Lung (tissue), 12 donors: ENCODE measurements around the gene COL25A1. TPM values are rescaled to one million over a fixed set of nuclear protein-coding genes. Genes with fewer than 3 reads are reported as not detected.

Source experiments
- ATAC-seq: fragments of 200-7000 bp; cut with Tn5 transposase; one replicate; pipeline ENCODE4 v1.9.1; 2020; ENCODE audit warnings: moderate number of reproducible peaks; ENCODE audit not compliant: insufficient read depth, low FRiP score
- DNase-seq, 3 donors: peaks; one replicate each; pipeline ENCODE4 v3.0.0-alpha.2; 2013 to 2017
- H3K27ac ChIP-seq, 2 donors: one replicate each; pipeline ENCODE4 v1.5.1; 2013; ENCODE audit warnings: mild to moderate bottlenecking in 2 of 2, moderate library complexity in 2 of 2, control low read depth in 1 of 2, inconsistent platforms in 1 of 2, low read depth in 1 of 2, low read length in 1 of 2
- H3K27me3 ChIP-seq, 3 donors: one replicate each; pipeline ENCODE4 v1.5.1; 2013; ENCODE audit warnings: low read length in 2 of 3; ENCODE audit not compliant: control insufficient read depth in 3 of 3, insufficient read depth in 3 of 3
- H3K36me3 ChIP-seq, 4 donors: one replicate each; pipeline ENCODE4 v1.5.1; 2013; ENCODE audit warnings: low read length in 4 of 4, mild to moderate bottlenecking in 1 of 4, moderate library complexity in 1 of 4; ENCODE audit not compliant: control insufficient read depth in 4 of 4, insufficient read depth in 4 of 4
- H3K4me1 ChIP-seq, 5 donors: one replicate each; pipeline ENCODE4 v1.5.1; 2013; ENCODE audit warnings: low read length in 5 of 5, mild to moderate bottlenecking in 2 of 5, moderate library complexity in 1 of 5; ENCODE audit not compliant: control insufficient read depth in 5 of 5, insufficient read depth in 5 of 5
- H3K4me3 ChIP-seq: one replicate; pipeline ENCODE4 v1.5.1; 2013; ENCODE audit warnings: mild to moderate bottlenecking, control low read depth, moderate library complexity
- H3K9ac ChIP-seq, 2 donors: one replicate each; pipeline ENCODE4 v1.5.1; 2013; ENCODE audit warnings: low read length in 2 of 2, control low read depth in 1 of 2; ENCODE audit not compliant: insufficient read depth in 1 of 2
- H3K9me3 ChIP-seq, 4 donors: one replicate each; pipeline ENCODE4 v1.5.1; 2013; ENCODE audit warnings: low read length in 3 of 4, mild to moderate bottlenecking in 1 of 4, moderate library complexity in 1 of 4; ENCODE audit not compliant: control insufficient read depth in 4 of 4, insufficient read depth in 3 of 4
- WGBS, 2 donors: extraction: QIAGEN DNeasy Blood & Tissue Kit; methylation state at CpG; one replicate each; pipeline ENCODE4 v1.1.7; 2013; 5-methylcytosine and 5-hydroxymethylcytosine counted together
- polyA plus RNA-seq, 2 donors: library from polyadenylated mRNA; stranded (reverse); fragments of 200-250 nt; gene quantifications; one replicate each; pipeline ENCODE4 v1.2.1, GENCODE V29; 2013
- total RNA-seq, 2 donors: library from RNA; depleted of rRNA in 1 of 2; stranded (reverse); fragments of >200 nt in 1 of 2; gene quantifications; one replicate each; pipeline ENCODE4 v1.2.1, GENCODE V29; 2014 to 2021
- TF ChIP-seq, protein P1 (sequence below): IDR thresholded peaks from 2 replicates; pipeline ENCODE4 v1.5.1; 2012; ENCODE audit warnings: mild to moderate bottlenecking; ENCODE audit errors: control extremely low read depth, extremely low read depth
- donor health status: control.
- donor health status: control.
- donor health status: Bipolar disorder and iron deficiency.
- donor health status: healthy.
- donor health status: DM: yes; HTN: yes; CAD: no.

The COL25A1 gene
- total and polyA plus RNA-seq, 4 donors, result 0.06 to 3.5 (median 1.8) TPM

DNA sequence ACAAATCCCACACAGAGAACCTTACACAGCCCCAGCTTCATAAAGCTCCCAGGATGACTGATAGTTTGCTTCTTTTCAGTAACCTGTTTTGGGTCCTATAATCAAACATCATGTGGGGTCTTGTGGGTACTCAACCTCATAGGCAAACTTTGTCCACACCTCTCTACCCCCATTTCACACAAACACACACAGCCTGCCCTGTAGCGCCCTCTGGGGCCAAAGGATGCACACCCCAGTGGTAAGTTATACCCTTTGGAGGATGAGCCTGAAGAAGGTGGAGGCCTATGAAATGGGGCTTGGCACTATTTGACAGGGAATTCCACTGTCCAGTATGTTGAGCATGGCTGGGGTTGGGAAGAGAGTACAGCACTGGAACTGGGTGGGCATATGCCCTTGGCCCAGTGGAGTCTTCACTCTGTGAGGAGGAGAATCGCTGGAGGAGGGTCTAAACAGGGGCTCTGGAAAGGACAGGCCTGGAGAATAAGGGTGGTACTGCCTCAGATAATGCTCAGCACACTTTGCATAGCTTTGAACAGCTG is 30.5 kb upstream of the COL25A1 start:
- H3K4me3 ChIP-seq, result no peak overlapping the region
- H3K9ac ChIP-seq, result no peak overlapping the region
- ATAC-seq (no peak), DNase-seq (no peak)
- no peaks in the 10 kb centered on the region for H3K4me1 ChIP-seq
- TF ChIP-seq, protein P1, sequence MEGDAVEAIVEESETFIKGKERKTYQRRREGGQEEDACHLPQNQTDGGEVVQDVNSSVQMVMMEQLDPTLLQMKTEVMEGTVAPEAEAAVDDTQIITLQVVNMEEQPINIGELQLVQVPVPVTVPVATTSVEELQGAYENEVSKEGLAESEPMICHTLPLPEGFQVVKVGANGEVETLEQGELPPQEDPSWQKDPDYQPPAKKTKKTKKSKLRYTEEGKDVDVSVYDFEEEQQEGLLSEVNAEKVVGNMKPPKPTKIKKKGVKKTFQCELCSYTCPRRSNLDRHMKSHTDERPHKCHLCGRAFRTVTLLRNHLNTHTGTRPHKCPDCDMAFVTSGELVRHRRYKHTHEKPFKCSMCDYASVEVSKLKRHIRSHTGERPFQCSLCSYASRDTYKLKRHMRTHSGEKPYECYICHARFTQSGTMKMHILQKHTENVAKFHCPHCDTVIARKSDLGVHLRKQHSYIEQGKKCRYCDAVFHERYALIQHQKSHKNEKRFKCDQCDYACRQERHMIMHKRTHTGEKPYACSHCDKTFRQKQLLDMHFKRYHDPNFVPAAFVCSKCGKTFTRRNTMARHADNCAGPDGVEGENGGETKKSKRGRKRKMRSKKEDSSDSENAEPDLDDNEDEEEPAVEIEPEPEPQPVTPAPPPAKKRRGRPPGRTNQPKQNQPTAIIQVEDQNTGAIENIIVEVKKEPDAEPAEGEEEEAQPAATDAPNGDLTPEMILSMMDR, result no peak
- 89 to 94% methylated on average over 2 of the region's 2 CpGs for WGBS, 2 donors
- no peak overlapping the region for H3K27ac ChIP-seq
- H3K36me3 ChIP-seq, result no peaks in the 10 kb centered on the region
- no peaks in the 10 kb centered on the region for H3K9me3 ChIP-seq
- no peaks in the 10 kb centered on the region for H3K27me3 ChIP-seq

DNA sequence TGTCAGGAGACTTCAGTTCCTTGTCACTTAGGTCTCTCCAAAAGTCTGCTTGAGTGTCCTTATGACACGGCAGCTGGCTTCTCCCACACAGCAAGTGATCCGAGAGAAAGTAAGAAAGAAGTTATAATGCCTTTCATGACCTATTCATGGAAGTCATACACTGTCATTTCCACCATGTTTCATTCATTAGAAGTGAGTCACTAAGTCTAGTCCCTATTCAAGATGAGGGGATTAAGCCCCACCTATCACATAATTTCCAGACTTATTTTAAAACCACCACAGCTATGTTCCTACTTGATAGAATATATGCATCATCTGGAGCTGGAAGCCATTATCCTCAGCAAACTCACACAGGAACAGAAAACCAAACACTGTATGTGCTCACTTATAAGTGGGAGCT is 25.2 kb upstream of the COL25A1 start:
- Histone ChIP-seq H3K4me3 (no peak overlapping the region), H3K4me1 (no peaks in the 10 kb centered on the region), H3K9me3 (peaks cover 0 to 13% (median 7%) of the 10 kb centered on the region in 4 donors), H3K27me3 (no peaks in the 10 kb centered on the region), H3K9ac (no peak overlapping the region), H3K36me3 (no peaks in the 10 kb centered on the region), H3K27ac (no peak overlapping the region)
- DNase-seq (no peak), ATAC-seq (no peak)
- 95% methylated on average over 2 of the region's 2 CpGs for WGBS, 2 donors
- TF ChIP-seq, protein P1, result no peak

DNA sequence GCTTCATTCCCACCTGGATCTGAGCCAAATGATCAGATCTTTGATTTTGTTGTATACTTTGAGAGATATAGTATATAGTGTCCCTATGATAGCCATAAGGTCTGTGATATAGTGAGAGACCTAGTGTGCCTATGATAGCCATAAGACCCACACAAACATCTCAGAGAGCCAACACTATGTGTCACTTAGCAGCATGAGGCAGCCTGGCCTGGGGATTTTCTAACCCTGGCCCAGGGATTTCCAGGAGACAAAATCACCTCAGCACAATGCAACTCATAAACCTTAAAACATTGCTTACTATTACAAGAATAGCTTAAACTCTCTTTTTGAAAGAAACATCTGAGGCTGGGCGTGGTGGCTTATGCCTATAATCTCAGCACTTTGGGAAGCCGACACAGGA is 23.2 kb upstream of the COL25A1 start:
- Histone ChIP-seq H3K36me3 (no peaks in the 10 kb centered on the region), H3K4me1 (no peaks in the 10 kb centered on the region), H3K27ac (no peak overlapping the region), H3K9me3 (peaks cover 0 to 13% (median 9%) of the 10 kb centered on the region in 4 donors), H3K27me3 (no peaks in the 10 kb centered on the region), H3K9ac (no peak overlapping the region), H3K4me3 (no peak overlapping the region)
- DNase-seq (no peak), ATAC-seq (no peak)
- TF ChIP-seq, protein P1, result no peak
- 93 to 94% methylated on average over 2 of the region's 2 CpGs for WGBS, 2 donors

DNA sequence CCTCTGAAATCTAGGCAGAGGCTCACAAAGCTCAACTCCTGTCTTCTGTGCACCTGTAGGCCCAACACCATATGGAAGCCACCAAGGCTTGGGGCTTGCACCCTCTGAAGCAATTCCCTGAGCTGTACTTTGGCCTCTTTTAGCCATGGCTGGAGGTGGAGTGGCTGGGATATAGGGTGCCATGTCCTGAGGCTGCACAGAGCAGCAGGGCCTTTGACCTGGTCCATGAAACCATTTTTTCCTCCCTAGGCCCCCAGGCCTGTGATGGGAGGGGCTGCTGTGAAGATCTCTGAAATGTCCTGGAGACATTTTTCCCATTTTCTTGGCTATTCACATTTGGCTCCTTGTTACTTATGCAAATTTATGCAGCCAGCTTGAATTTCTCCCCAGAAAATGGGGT is 20.9 kb upstream of the COL25A1 start:
- Histone ChIP-seq H3K9me3 (peaks cover 0 to 13% (median 9%) of the 10 kb centered on the region in 4 donors), H3K9ac (no peak overlapping the region), H3K4me1 (no peaks in the 10 kb centered on the region), H3K27me3 (no peaks in the 10 kb centered on the region), H3K36me3 (no peaks in the 10 kb centered on the region), H3K4me3 (no peak overlapping the region), H3K27ac (no peak overlapping the region)
- DNase-seq, result no peak
- ATAC-seq, result no peak
- TF ChIP-seq, protein P1, result no peak
